MM.1S (cell line): ENCODE data around the gene NCOA4.

ENCODE experiments used
- EZH2 ChIP-seq: fragments of 300-600 bp; sonication (generic); optimal IDR thresholded peaks from 2 replicates; pipeline ENCODE3; 2017; ENCODE audit warnings: low read depth, mild to moderate bottlenecking, antibody characterized with exemption, low read length, mixed read lengths
- TF ChIP-seq, protein P1 (sequence below): fragments of 300-600 bp; sonication (generic); IDR thresholded peaks from 2 replicates; pipeline ENCODE4 v1.5.1; 2016; ENCODE audit warnings: antibody characterized with exemption, low read length, mixed read lengths

DNA sequence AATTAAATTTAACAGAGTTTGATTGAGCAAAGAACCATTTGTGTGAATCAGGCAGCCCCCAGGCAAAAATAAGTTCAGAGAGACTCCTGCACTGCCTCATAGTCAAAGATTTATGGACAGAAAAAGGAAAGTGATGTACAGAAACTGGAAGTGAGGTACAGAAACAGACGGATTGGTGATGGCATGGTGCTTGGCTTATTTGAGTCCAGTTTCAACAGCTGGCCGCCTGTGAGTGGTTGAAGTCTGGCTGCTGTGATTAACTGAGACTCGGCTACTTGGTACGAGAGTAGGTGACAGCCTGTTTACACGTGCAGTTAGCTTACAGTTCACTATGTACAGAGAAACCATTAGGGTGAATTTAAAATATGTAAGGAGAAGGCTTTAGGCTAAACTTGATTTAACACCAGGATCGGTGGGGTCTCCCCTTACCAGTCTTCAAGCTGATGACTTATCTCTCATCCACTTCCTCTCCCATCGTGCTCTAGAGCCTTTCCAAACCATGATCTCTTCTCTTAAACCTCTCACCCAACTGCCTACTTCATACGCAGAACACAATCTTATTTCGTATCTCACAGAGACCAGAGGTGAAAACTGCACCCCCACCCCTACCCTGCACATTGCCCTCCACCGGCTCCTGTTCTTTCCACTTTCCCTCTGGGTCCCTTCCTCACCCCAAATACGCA is 20.7 kb upstream of the NCOA4 start:
- TF ChIP-seq EZH2, result no peak
- TF ChIP-seq, protein P1, sequence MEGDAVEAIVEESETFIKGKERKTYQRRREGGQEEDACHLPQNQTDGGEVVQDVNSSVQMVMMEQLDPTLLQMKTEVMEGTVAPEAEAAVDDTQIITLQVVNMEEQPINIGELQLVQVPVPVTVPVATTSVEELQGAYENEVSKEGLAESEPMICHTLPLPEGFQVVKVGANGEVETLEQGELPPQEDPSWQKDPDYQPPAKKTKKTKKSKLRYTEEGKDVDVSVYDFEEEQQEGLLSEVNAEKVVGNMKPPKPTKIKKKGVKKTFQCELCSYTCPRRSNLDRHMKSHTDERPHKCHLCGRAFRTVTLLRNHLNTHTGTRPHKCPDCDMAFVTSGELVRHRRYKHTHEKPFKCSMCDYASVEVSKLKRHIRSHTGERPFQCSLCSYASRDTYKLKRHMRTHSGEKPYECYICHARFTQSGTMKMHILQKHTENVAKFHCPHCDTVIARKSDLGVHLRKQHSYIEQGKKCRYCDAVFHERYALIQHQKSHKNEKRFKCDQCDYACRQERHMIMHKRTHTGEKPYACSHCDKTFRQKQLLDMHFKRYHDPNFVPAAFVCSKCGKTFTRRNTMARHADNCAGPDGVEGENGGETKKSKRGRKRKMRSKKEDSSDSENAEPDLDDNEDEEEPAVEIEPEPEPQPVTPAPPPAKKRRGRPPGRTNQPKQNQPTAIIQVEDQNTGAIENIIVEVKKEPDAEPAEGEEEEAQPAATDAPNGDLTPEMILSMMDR, result no peak
